RCC 7860 (cell line): Measurements from ENCODE around the gene SURF1.
"Not testable (repeated sequence)": the region's sequence is repeated elsewhere in the genome, so short reads cannot be mapped to it uniquely, and the experiment has no call there.

Experiments used
- DNase-seq: peaks from one replicate; pipeline ENCODE4 v3.0.0-alpha.2; 2015; ENCODE audit warnings: low spot score
- FAIRE-seq: peaks from 2 replicates; lab custom pipeline; 2012; peaks lifted over from hg19 to GRCh38; lab: Jason Lieb, UNC

Gene SURF1

DNA sequence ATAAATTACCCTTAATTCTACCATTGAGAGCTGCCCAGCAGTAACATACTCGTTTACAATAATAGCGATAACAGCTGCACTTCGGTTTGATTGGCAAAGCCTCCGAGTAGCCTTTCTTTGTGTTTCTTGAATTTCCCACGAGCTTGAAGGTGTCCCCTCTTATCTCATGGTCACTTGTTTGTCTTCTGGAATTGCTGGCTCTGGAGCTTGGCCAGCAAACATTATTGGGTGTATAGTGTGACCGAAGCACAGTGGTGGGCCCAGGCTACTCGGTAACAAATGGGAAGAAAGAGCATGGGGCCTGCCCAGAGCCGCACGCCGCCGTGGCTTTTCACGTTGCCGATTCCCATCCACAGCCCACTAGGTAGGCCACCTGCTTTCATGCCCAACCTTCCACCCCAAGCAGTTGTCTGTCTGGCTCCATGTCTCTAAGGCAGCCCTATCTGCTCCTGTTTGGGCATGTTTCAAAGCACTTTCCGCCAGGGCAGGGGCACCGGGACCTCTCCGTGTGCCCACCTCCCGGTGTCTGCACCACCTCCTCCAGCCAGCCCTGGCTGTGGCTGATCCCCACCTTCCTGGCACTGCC lies 28.5 kb upstream of the SURF1 start:
- no peak for DNase-seq
- no peak for FAIRE-seq

DNA sequence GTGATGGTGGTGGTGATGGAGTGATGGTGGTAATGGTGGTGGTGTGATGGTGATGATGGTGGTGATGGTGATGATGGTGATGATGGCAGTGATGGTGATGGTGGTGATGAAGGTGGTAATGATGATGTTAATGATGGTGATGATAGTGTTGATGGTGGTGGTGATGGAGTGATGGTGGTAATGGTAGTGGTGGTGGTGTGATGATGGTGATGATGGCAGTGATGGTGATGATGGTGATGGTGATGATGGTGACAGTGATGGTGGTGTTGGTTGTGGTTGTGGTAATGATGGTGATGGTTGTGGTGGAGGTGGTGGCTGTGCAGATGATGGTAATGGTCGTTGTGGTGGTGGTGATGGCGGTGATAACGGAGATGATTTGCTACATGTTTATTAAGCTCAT lies 27.2 kb upstream of the SURF1 start:
- DNase-seq (no peak), FAIRE-seq (no peak)

DNA sequence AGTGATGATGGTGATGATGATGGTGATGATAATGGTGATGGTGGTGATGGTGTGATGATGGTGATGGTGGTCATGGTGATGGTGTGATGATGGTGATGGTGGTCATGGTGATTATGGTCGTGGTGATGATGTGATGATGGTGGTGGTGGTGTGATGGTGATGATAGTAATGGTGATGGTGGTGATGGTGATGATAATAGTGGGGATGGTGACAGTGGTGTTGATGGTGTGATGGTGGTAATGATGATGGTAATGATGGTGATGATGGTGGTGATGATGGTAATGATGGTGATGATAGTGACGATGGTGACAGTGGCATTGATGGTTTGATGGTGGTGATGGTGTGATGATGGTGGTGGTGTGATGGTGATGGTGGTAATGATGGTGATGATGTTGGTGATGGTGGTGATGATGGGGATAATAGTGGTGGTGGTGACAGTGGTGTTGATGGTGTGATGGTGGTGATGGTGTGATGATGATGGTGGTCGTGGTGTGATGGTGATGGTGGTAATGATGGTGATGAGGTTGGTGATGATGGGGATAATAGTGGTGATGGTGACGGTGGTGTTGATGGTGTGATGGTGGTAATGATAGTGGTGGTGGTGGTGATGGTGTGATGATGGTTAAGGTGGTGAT lies 26.3 kb upstream of the SURF1 start:
- FAIRE-seq (no peak), DNase-seq (no peak)

DNA sequence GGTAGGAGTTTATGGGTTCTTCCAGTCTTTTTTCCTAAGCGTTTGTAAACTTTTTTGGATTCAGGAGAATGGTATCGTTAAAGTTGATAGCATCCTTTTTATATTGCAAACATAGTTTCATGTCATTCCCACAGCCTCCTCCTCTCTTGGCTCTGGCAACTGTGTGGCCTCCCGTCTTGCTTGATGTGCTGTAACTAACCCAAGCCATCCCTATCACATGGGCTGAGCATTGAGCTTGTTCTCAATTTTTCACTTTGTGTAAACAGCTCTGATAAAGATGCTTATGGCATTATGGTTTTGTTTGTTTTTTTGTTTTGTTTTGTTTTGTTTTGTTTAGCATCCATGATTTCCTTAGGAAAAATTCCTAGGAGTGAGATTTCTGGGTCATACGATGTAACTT lies 24.4 kb upstream of the SURF1 start:
- no peak for DNase-seq
- FAIRE-seq: no peak

DNA sequence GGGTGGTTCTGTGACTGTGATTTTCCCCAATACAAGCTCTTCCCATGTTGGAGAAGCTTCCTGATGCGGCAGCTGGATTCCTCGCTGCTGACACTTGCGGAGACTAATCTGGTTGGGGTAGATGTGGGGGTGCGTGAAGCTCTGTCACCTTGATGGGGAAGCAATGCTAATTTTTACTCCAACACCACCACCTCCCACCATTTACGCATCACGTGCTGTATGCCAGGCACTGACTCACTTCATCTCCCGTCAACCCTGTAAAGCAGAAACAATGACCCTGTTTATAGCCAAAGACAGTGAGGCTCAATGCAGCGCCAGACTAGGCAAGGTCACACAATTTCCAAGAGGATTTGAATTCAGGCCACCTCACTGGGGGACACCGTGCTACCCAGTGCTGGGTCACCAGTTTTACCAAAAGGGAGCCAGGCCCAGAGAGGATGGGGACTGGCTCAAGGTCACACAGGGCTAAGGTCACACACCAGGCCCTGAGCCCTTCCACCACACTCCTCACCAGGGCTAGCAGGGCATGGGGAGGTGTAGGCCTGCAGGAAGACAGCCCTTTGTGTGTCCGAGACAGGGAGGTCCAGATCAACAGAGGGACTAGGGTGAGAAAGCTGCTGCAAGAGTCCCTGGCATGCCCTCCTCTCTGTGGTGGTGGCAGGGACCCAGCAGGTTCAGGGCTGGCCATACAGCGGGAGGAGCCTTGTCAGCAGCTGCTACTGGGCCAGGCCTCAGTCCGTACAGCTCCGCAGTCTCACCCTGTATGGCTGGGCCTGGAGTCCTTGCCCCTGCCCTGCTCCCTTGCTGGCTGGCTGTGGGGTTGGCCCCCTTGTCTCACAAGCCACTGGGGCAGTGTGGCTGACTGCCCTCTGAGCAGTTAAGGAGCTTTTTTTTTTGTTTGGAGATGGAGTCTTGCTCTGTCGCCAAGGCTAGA lies 23.1 kb upstream of the SURF1 start:
- DNase-seq (no peak), FAIRE-seq (no peak)

DNA sequence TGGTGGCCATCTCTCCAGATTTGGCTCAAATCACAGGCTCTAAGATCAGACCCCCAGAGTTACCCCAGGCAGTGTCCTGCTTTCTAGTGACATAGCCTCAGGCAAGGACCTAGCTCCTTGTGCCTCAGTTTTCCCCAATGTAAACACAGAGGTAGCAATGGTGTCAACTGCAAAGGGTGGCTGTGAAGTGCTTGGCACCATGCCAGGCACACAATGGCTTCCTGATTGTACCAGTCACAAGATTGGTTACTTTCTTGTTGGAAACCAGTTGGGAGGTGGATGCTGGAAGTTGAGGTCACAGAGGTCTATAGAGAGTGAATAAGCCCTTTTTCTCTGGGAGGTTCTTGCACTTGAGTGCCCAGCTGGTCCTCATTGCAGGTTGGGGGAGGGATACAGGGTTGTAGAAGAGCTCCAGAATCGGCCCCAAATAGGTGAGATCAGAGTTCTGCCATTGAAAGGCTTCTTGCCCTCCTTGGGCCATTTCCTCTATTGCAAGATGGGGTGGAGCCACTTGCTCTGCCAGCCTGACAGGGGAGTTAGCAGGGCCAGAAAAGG lies 22.2 kb upstream of the SURF1 start:
- FAIRE-seq (no peak), DNase-seq (no peak)

DNA sequence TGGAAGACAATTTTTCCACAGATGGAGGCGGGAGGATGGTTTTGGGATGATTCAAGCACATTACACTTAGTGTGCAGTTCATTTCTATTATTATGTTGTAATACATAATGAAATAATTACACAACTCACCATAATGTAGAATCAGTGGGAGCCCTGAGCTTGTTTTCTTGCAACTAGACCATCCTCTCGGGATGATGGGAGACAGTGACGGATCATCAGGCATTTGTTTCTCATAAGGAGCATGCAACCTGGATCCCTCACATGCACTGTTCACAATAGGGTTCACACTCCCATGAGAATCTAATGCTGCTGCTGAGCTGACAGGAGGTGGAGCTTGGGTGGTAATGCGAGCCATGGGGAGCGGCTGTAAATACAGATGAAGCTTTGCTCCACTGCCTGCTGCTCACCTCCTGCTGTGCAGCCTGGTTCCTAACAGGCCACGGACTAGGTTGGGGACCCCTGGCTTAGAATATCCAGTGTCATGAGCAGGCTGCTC lies 21.5 kb upstream of the SURF1 start:
- no peak for FAIRE-seq
- no peak for DNase-seq

DNA sequence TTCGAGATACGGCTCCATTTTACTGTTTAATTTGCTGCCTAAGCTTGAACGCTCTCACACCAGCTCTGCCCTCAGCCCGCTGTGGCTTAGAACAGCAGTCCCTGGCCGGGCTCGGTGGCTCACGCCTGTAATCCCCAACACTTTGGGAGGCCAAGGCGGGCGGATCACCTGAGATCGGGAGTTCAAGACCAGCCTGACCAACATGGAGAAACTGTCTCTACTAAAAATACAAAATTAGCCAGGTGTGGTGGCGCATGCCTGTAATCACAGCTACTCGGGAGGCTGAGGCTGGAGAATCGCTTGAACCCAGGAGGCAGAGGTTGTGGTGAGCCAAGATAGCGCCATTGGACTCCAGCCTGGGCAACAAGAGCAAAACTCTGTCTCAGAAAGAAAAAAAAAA lies 21.0 kb upstream of the SURF1 start:
- DNase-seq, FAIRE-seq: not testable (repeated sequence)

DNA sequence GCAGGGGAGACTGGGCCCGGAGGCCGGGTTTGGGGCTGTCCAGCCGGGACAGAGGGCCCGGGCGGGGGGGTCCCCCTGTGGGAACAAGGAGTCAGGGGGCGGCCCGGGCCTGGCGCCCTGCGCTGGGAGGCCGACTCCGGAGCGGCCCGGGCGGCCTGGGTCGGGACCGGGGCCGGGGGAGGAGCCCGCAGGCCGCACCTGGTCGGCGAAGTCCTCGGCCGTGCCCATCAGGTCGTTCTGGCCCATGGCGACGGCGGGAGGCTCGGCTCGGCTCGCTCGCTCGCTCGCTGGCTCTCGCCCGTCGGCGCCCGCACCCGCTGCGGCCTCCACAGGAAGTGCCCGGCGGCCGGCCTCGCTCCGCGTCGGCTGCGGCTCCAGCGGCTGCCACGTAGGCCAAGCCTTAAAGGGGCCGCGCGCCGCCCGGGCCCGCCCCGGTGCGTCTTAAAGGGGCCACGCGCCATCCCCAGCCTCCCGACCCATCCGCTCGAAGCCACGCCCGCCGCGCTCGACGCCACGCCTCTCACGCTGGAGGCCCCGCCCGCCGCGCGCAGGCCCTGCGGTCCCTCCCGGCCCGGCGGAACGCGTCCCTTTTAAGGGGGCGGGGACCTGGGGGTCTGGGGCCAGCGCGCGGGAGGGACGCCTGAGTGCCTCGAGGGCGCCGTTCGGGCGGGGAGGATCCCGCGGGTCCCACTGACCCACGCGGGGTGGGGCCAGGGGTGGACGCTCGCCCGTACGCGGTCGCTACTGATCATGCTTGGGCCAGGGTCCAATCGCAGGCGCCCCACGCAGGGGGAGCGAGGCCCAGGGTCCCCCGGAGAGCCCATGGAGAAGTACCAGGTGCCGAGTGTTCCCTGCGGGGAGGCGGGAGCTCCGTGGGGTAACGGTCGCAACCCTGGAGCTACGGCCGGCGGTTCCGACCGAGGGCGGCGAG lies 19.7 kb upstream of the SURF1 start, which contains the start of the genes STKLD1 and SURF4:
Gene STKLD1 (plus strand): TSS at position 643 of the 931 bp plus-strand sequence. CDS start 108 bp downstream, at position 751.
Gene SURF4 (minus strand): TSS at position 337 of the 931 bp plus-strand sequence. CDS start 91 bp downstream, at position 246.
- DNase-seq: peak; percentile 86
- FAIRE-seq: no peak

DNA sequence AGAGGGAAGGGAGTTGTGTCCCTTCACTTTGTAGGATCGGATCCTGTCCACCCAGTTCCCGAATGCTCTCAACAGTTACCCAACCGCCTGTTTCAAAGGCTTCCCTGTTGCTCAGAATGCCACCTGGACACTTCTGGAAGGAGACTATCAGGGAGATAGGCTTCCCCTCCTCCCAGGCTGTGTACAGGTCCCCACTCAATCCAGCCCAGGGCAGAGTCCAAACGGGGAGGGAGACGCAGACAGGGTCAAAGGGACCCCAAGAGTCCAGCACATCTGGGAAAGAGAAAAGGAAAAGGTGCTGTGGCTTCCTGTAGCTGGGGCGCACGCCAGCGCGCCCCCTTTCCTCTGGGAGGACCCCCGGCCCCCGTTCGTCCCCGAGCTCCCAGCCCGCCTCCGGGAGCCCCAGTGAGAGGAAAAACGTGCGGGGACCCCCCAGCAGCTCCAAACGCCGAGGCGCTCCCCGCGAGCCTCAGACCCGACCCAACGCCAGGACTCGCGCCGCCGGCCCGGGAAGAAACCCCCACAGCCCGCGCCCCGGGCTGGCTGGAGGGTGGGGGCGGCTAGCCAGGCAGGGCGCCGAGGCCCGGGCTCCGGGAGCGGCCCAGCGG lies 18.9 kb upstream of the SURF1 start:
- no peak for FAIRE-seq
- peak; percentile 25 for DNase-seq

DNA sequence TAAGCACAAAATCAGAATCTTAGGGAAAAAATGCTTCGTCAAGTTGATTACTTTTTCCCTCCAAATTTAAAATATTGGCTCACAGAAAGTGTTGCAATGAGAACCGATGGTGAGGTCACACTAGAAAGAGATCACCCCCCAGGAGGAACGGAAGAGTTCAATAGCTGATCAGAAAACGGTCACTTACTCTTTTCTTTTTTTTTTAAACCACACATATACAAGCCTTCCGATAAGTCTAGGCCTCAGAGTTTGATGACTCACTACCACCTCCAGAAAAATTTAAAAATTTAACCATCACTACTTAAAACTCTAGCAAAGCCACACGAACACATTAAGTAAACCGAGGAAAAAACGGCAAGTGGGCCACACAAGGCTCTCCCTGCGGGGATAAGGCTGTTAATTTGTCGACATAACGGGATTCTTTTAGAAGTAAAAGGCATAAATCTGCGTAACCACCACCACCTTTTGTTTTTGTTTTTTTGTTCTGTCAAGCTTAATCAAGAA lies 18.4 kb upstream of the SURF1 start:
- FAIRE-seq (peak; percentile 23), DNase-seq (peak; percentile 40)

DNA sequence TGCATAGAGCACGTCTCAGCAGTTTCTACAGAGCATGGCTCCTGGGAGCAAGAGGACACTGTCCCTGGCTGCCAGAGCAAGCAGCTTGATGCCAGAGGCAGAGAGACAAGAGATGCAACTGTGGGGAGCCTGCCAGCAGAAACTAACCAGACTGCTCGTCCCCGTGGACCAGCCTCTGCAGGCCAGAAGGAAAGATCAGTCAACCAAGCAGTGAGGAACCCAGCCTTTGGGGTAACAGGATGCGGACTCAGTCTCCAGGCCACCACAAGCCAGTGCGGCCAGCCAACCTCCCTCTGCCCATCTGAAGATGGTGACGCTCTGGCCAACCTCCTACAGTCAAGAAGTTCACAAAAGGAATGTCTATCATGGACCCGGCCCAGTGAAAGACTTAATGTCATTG lies 15.9 kb upstream of the SURF1 start:
- FAIRE-seq (no peak), DNase-seq (no peak)

DNA sequence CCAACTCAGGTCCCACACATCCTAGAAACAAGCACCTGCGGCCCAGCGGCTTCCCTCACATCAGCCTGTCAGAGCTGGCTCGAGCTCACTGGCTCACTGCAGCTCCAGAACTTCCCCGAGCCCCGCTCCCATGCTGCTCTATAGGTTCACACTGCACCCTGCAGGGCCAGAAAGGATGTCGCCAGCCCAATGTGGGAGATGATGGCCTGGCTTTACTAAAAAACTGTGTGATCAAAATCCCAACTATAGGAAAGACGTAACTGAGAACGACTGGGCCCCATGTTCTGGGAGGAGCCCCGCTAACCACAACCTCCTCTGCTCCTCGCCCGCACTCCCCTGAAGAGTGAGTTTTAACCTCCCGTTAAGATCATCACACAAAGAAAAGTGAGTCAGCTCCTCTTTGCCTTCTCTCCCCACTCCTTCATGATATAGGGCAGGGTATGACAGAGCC lies 15.0 kb upstream of the SURF1 start:
- DNase-seq (no peak), FAIRE-seq (no peak)

DNA sequence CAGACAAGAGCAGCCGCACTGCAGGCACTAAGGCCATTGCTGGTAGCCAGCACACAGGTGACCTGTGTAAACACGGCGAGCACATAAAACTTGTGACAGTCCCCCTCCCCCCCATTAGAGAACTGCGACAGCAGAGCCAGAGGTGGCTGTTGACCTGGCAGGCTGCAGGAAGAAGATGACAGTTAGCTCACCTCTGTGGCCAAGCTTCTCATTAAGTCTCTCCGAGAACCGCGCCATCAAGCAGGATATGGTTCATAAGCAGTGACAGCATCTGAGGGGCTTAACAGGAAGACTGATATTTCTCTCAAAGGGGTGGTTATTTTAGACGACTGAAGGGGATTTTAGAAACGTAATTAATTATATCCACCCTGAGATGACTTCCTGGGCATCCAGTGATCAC lies 14.4 kb upstream of the SURF1 start:
- FAIRE-seq: no peak
- no peak for DNase-seq

DNA sequence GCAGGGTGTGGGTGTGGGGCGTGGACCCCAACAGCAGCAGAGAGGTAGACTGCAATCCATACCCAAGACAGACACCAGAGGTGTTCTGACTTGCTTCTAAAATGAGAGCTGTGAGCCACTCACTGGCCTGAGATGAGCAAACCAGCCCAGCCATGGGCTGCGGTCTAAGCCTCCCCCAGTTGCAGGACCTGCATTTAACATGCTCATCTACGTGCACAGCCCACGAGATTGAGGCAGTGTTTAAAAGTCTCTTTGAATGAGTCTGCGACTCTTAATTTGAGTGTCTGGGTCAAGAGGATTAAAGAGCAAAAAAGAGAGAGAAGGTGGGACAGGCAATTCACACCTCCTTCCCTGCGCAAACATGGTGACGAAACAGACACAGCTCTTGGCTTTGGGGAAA lies 13.6 kb upstream of the SURF1 start:
- DNase-seq: no peak
- FAIRE-seq: no peak

DNA sequence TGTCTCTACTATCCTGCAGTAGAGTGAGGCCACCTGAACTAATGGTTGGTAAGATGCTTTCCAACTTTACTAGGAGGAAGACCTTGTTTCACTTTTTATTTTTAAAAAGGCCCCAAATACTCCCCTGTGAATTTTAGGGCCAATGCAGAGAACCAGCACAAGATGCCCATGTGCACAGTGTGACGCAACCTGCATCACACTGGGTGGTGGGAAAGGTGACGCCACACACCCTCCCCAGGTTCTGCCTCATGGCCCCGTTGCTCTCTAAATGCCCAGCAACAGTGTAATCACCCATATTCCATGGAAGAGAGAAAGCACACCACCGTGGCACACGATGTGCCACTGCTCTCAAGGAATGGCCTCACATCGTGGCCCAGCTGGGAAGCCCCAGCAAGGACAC lies 13.1 kb upstream of the SURF1 start:
- FAIRE-seq: no peak

DNA sequence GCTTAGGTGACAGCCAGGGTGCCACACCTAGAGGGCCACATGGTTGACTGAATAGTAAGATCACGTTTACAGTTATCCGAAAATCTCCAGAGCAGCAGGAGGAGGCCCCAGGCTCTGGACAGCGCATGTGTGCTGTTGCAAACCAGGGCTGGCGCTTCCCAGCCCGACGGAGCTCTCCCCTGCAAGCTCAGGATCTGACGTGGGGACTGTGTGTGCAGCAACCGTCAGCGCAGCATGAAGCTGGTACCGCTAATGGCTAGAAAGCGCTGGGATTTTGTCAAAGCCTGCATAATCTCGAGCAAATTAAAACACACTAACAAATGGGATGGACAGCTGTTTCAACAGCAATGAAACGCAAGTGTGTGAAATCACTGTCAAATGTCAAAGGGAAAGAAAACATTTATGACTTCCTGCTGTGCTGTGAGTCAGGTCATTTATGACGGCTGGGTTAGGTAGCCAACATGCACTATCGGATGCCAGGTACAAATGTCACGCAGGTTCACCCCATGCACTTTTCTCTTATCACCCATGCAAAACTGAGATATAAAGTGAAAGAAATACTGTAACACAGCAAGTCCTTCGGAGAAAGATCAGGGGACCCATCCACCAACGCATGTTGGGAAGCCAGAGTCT lies 12.1 kb upstream of the SURF1 start:
- FAIRE-seq (no peak), DNase-seq (no peak)

More for the DNA sequence above, 13.1 kb upstream of the SURF1 start:
- DNase-seq: no peak

DNA sequence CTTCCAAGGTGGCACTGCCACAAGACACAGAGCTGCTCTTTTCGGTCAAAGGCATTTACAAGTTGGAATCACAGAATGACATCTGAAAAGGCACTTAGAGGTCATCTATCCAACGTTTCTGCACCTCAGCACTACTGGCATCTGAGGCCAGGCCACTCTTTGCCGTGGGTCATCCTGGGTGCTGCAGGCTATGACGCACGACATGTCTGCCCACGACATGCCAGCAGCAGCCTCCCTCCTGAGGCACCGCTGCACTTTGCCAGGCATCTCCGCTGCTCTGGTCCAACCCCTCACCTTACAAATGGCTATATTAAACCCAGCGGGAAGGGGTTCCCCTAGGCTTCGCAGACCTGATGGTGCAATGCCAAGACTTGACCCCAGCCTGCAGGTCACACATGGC lies 11.5 kb upstream of the SURF1 start:
- DNase-seq (no peak), FAIRE-seq (no peak)

DNA sequence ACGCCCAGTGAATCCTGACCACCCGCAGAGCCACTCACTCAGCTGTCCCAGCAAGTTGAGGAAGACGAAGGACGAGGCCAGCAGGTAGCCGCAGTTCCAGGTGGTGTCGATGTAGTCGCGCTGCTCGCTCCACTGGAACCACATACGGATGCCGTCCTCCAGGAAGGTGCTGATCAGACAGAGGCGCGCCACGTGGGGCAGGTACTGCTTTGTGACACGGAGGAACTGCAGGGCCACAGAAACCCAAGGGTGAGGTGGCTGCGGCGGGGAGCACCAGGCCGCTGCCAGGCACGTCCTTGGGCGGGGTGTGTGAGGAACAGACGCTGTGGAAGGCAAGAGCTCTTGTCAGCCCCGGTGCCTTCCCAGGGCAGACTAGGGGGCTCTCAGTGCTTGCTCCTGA lies 10.9 kb upstream of the SURF1 start:
- FAIRE-seq: no peak
- DNase-seq: no peak
